ENCODE results near the gene SLC25A13. TPM values are rescaled to one million over a fixed set of nuclear protein-coding genes. Genes with fewer than 3 reads are reported as not detected.
"Not testable (repeated sequence)": the region's sequence is repeated elsewhere in the genome, so short reads cannot be mapped to it uniquely, and the experiment has no call there.

SLC25A13 gene
- total RNA-seq, 2 experiments from 2014 or later, result 12.6 to 14.5 TPM

DNA sequence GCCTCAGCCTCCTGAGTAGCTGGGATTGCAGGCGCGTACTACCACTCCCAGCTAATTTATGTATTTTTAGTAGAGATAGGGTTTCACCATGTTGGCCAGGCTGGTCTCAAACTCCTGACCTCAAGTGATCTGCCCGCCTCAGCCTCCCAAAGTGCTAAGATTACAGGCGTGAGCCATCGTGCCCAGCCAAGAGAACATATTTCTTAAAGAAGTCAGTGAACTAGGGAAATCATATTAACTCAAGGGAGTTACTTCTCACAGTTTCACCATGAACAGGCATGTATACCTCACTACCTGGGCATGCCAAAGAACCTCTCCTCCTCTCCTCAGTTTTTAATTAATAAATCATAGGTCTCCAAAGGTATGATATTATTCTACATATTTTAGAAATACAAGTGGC, 24.5 kb downstream of the SLC25A13 start:
- H3K27me3 Mint-ChIP-seq, H3K4me1 Mint-ChIP-seq, DNase-seq, H3K9me3 Mint-ChIP-seq, H3K27ac Mint-ChIP-seq, H3K4me3 Mint-ChIP-seq: not testable (repeated sequence)
- H3K36me3 Mint-ChIP-seq, result peaks cover 32% of the 10 kb centered on the region

GRCh38 chr7:96293911-96294310, 28.0 kb downstream of the SLC25A13 start:
- not testable (repeated sequence) for H3K4me1 Mint-ChIP-seq, DNase-seq, H3K27me3 Mint-ChIP-seq, H3K27ac Mint-ChIP-seq, H3K4me3 Mint-ChIP-seq
- H3K9me3 Mint-ChIP-seq, result peaks cover 18% of the 10 kb centered on the region
- H3K36me3 Mint-ChIP-seq, result peaks cover 52% of the 10 kb centered on the region

GRCh38 chr7:96287559-96287958, 34.3 kb downstream of the SLC25A13 start:
- DNase-seq, result no peak
- H3K4me1 Mint-ChIP-seq, result peaks cover 39% of the 10 kb centered on the region
- H3K27me3 Mint-ChIP-seq, result no peaks in the 10 kb centered on the region
- peaks cover 39% of the 10 kb centered on the region for H3K9me3 Mint-ChIP-seq
- H3K27ac Mint-ChIP-seq, result no peak overlapping the region
- H3K36me3 Mint-ChIP-seq, result peaks cover 64% of the 10 kb centered on the region
- no peak overlapping the region for H3K4me3 Mint-ChIP-seq

DNA sequence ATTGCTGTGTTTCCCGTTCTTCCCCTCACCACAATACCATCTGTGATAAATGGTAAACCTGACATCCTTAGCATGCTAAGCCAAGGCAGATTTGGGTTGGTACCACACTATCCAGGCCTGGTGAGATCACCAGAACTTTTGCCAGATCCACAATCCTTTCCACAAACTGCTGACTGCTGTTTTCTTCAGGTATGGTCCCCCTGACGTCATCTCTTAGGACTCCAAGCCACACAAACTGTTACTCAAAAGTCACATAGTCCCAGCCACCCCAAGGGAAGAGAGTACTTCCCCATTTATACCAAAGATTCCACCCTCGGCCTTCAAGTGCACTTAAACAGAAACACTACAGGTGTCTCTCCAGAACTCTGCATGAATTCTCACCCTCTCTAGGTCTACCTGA, 34.8 kb downstream of the SLC25A13 start:
- Mint-ChIP-seq H3K36me3 (peaks cover 60% of the 10 kb centered on the region), H3K27ac (no peak overlapping the region), H3K27me3 (no peaks in the 10 kb centered on the region), H3K4me3 (no peak overlapping the region), H3K9me3 (peaks cover 38% of the 10 kb centered on the region), H3K4me1 (peaks cover 39% of the 10 kb centered on the region)
- DNase-seq, result no peak

DNA sequence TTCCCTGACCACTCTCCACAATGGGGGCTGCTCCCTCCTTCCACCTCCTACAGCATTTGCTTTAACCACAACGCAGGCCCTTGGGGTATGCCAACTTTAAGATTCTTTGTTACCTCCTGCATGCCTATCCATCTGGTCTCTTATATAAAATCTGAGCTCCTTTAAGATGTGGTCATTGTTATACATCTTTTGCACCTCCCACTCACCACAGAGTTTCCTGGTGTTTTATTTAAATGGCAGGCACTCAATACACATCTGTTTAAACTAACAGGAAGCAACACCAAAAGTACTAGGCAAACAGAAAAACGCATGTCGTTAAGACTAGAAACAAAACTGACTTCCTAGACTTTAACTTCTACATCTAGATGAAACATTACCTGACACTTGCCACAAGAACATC, 36.3 kb downstream of the SLC25A13 start:
- H3K36me3 Mint-ChIP-seq, result peaks cover 50% of the 10 kb centered on the region
- H3K9me3 Mint-ChIP-seq, result peaks cover 34% of the 10 kb centered on the region
- no peaks in the 10 kb centered on the region for H3K27me3 Mint-ChIP-seq
- peak overlapping the region; percentile 43 for H3K4me3 Mint-ChIP-seq
- DNase-seq, result no peak
- peak overlapping the region; percentile 87 for H3K27ac Mint-ChIP-seq
- peaks cover 38% of the 10 kb centered on the region for H3K4me1 Mint-ChIP-seq

- Mint-ChIP-seq H3K27ac (peak overlapping the region; percentile 87), H3K27me3 (no peaks in the 10 kb centered on the region), H3K4me3 (no peak overlapping the region), H3K9me3 (peaks cover 30% of the 10 kb centered on the region), H3K4me1 (peaks cover 37% of the 10 kb centered on the region), H3K36me3 (peaks cover 45% of the 10 kb centered on the region)
- no peak for DNase-seq
Observed at GRCh38 chr7:96284835-96285234, 37.1 kb downstream of the SLC25A13 start.

DNA sequence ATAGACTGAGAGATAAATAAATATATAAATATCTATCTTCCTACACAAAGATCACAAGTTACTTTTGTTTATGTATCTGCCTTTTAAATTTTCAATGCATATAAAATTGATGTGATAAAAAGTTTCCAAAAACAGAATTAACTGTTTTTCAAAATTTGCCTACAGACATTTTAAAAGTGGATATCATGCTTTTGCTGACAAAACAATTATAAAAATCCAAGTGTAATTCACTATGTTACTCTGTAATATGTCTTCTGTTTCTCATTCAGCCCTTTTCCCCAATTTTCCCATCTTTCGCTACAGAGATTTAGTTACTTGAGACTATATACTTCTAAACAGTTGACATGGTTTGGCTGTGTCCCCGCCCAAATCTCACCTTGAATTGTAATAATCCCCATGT, 37.7 kb downstream of the SLC25A13 start:
- Mint-ChIP-seq H3K9me3 (peaks cover 25% of the 10 kb centered on the region), H3K27ac (no peak overlapping the region), H3K36me3 (peaks cover 42% of the 10 kb centered on the region), H3K4me3 (no peak overlapping the region), H3K27me3 (no peaks in the 10 kb centered on the region), H3K4me1 (peaks cover 37% of the 10 kb centered on the region)
- DNase-seq, result no peak

- H3K27me3 Mint-ChIP-seq, result no peaks in the 10 kb centered on the region
- H3K36me3 Mint-ChIP-seq, result peaks cover 38% of the 10 kb centered on the region
- H3K4me1 Mint-ChIP-seq, result peaks cover 35% of the 10 kb centered on the region
- no peak overlapping the region for H3K4me3 Mint-ChIP-seq
- no peak overlapping the region for H3K27ac Mint-ChIP-seq
- DNase-seq, result no peak
- peaks cover 25% of the 10 kb centered on the region for H3K9me3 Mint-ChIP-seq
Observed at GRCh38 chr7:96282835-96283234, 39.1 kb downstream of the SLC25A13 start.

GRCh38 chr7:96277921-96278320, 44.0 kb downstream of the SLC25A13 start:
- no peaks in the 10 kb centered on the region for H3K27me3 Mint-ChIP-seq
- H3K9me3 Mint-ChIP-seq, result peaks cover 4% of the 10 kb centered on the region
- H3K4me3 Mint-ChIP-seq, result no peak overlapping the region
- H3K4me1 Mint-ChIP-seq, result peaks cover 3% of the 10 kb centered on the region
- H3K27ac Mint-ChIP-seq, result no peak overlapping the region
- H3K36me3 Mint-ChIP-seq, result peaks cover 36% of the 10 kb centered on the region
- DNase-seq, result no peak

GRCh38 chr7:96276019-96276418, 45.9 kb downstream of the SLC25A13 start:
- peaks cover 5% of the 10 kb centered on the region for H3K4me1 Mint-ChIP-seq
- H3K27me3 Mint-ChIP-seq, result no peaks in the 10 kb centered on the region
- H3K36me3 Mint-ChIP-seq, result peaks cover 40% of the 10 kb centered on the region
- no peak overlapping the region for H3K27ac Mint-ChIP-seq
- H3K4me3 Mint-ChIP-seq, result no peak overlapping the region
- no peak for DNase-seq
- peaks cover 4% of the 10 kb centered on the region for H3K9me3 Mint-ChIP-seq

DNA sequence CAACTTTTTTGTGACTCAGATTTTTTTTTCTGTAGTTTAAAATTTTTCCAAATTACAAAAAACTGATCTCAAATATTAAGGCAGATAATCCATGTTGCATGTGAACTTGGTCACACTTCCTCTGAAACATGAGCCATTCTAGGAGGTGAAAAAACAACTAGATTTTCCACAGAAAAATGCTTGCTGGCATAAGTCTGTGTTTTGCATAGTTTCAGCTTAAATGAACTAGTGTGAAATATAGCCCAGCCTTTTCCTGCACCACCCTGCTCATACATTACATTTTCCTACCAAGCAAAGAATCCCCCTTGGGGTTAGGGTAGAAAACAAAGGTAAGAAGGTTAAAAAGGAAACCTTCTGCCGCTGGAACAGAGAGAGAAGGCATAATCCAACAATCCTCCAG, 48.2 kb downstream of the SLC25A13 start:
- H3K27me3 Mint-ChIP-seq, result no peaks in the 10 kb centered on the region
- no peak overlapping the region for H3K4me3 Mint-ChIP-seq
- no peak for DNase-seq
- no peak overlapping the region for H3K27ac Mint-ChIP-seq
- peaks cover 5% of the 10 kb centered on the region for H3K9me3 Mint-ChIP-seq
- H3K4me1 Mint-ChIP-seq, result peaks cover 2% of the 10 kb centered on the region
- peaks cover 48% of the 10 kb centered on the region for H3K36me3 Mint-ChIP-seq

- Mint-ChIP-seq H3K9me3 (peaks cover 2% of the 10 kb centered on the region), H3K27ac (no peak overlapping the region), H3K36me3 (peaks cover 31% of the 10 kb centered on the region), H3K4me1 (peaks cover 2% of the 10 kb centered on the region), H3K27me3 (no peaks in the 10 kb centered on the region), H3K4me3 (no peak overlapping the region)
- no peak for DNase-seq
Observed at GRCh38 chr7:96269246-96269994, 52.5 kb downstream of the SLC25A13 start.

- DNase-seq, result no peak
- H3K4me3 Mint-ChIP-seq, result no peak overlapping the region
- H3K27ac Mint-ChIP-seq, result no peak overlapping the region
- H3K9me3 Mint-ChIP-seq, result peaks cover 4% of the 10 kb centered on the region
- peaks cover 34% of the 10 kb centered on the region for H3K36me3 Mint-ChIP-seq
- H3K4me1 Mint-ChIP-seq, result no peaks in the 10 kb centered on the region
- no peaks in the 10 kb centered on the region for H3K27me3 Mint-ChIP-seq
Observed at GRCh38 chr7:96266580-96266979, 55.3 kb downstream of the SLC25A13 start.

DNA sequence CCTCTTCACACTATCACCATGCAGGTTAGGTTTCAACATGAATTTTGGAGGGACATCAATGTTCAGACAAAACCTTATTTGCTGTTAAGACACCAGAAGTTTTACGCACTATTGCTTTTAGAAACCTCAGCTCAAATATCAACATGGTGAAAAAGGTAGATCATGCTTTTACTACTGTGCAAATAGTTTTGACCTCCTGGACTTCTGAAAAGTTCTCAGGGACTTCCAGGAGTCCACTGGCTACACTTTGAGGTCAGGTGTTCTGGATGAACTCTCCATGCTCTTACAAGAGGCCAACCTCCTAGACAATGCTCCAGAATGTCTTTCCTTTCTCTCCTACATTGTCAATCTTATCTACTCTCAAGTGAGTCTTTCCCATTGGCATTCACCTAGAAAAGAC, 55.9 kb downstream of the SLC25A13 start:
- Mint-ChIP-seq H3K27me3 (no peaks in the 10 kb centered on the region), H3K4me1 (no peaks in the 10 kb centered on the region), H3K4me3 (no peak overlapping the region), H3K9me3 (peaks cover 4% of the 10 kb centered on the region), H3K36me3 (peaks cover 32% of the 10 kb centered on the region), H3K27ac (no peak overlapping the region)
- no peak for DNase-seq

- H3K9me3 Mint-ChIP-seq, result peaks cover 23% of the 10 kb centered on the region
- peaks cover 48% of the 10 kb centered on the region for H3K36me3 Mint-ChIP-seq
- H3K27ac Mint-ChIP-seq, result no peak overlapping the region
- no peaks in the 10 kb centered on the region for H3K27me3 Mint-ChIP-seq
- DNase-seq, result no peak
- no peak overlapping the region for H3K4me3 Mint-ChIP-seq
- no peaks in the 10 kb centered on the region for H3K4me1 Mint-ChIP-seq
Observed at GRCh38 chr7:96253964-96254363, 67.9 kb downstream of the SLC25A13 start.

DNA sequence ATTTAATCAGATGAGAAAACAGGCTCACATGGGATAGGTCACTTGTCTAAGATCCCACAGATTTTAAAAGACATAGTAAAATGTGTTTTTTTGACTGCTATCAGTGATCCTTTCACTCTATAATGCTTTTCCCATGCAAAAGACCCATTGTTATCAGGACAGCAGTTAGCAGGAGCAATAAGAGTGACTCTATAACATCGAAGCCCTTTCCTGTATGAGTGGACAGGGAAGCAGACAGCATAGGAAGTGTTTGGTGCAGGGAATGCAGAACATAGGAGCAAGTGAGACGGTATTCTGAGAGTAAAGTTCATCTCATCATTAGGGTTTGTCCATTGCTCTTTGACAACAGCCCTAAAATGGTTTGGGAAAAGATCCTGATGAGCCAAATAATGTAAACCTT, 68.5 kb downstream of the SLC25A13 start:
- Mint-ChIP-seq H3K36me3 (peaks cover 44% of the 10 kb centered on the region), H3K27me3 (no peaks in the 10 kb centered on the region), H3K9me3 (peaks cover 20% of the 10 kb centered on the region), H3K4me1 (no peaks in the 10 kb centered on the region), H3K27ac (no peak overlapping the region), H3K4me3 (no peak overlapping the region)
- no peak for DNase-seq
